ENCODE measurements around the gene ISCA1.

Gene ISCA1

DNA sequence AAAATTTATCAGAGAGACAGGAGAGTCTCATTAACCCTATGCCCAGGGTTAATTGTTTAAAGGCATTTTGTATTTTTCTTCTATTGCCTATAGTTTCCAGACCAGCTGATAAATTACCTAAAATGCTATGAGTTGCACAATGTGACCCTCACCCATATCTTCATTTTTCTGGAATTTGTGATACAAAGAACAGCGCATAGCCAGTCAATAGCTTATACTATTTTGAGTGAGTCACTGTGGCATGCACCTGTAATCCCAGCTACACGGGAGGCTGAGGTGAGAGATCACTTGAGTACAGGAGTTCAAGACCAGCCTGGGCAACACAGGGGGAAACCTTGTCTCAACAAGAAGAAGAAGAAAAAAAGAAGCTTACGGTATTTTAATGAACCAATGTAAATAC, 25.7 kb downstream of the ISCA1 start:
- in situ Hi-C loops (cut with HindIII; ENCODE audit: low pct_ligation_motif_present, low sequenced_read_pairs): no loop called here
- Histone ChIP-seq H3K27ac (no peak overlapping the region), H3K4me3 (ENCODE audit: low read depth, low read length) (no peak overlapping the region), H3K36me3 (replicated peaks) (no peaks in the 10 kb centered on the region), H3K27me3 (replicated peaks) (no peaks in the 10 kb centered on the region)
- DNase-seq: no peak
- TF ChIP-seq, protein P1, sequence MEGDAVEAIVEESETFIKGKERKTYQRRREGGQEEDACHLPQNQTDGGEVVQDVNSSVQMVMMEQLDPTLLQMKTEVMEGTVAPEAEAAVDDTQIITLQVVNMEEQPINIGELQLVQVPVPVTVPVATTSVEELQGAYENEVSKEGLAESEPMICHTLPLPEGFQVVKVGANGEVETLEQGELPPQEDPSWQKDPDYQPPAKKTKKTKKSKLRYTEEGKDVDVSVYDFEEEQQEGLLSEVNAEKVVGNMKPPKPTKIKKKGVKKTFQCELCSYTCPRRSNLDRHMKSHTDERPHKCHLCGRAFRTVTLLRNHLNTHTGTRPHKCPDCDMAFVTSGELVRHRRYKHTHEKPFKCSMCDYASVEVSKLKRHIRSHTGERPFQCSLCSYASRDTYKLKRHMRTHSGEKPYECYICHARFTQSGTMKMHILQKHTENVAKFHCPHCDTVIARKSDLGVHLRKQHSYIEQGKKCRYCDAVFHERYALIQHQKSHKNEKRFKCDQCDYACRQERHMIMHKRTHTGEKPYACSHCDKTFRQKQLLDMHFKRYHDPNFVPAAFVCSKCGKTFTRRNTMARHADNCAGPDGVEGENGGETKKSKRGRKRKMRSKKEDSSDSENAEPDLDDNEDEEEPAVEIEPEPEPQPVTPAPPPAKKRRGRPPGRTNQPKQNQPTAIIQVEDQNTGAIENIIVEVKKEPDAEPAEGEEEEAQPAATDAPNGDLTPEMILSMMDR (IDR thresholded peaks at IDR 0.05; ENCODE audit: low read depth, low read length, missing control alignments): no peak

DNA sequence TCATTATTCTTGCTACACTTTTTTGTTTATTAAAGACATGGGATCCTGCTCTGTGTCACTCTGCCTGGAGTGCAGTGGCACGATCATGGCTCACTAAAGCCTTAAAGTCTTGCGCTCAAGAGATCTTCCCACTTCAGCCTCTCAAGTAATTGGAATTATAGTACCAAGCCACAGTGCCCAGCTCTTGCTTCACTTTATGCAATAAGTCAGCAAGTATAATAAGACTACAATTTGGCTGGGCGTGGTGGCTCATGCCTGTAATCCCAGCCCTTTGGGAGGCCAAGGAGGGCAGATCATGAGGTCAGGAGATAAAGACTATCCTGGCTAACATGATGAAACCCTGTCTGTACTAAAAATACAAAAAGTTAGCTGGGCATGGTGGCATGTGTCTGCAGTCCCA, 28.8 kb downstream of the ISCA1 start:
- in situ Hi-C loops (cut with HindIII; ENCODE audit: low pct_ligation_motif_present, low sequenced_read_pairs): no loop called here
- Histone ChIP-seq H3K4me3 (ENCODE audit: low read depth, low read length) (no peak overlapping the region), H3K27me3 (replicated peaks) (no peaks in the 10 kb centered on the region), H3K27ac (no peak overlapping the region), H3K36me3 (replicated peaks) (no peaks in the 10 kb centered on the region)
- no peak for DNase-seq
- TF ChIP-seq, protein P1 (IDR thresholded peaks at IDR 0.05; ENCODE audit: low read depth, low read length, missing control alignments): no peak

DNA sequence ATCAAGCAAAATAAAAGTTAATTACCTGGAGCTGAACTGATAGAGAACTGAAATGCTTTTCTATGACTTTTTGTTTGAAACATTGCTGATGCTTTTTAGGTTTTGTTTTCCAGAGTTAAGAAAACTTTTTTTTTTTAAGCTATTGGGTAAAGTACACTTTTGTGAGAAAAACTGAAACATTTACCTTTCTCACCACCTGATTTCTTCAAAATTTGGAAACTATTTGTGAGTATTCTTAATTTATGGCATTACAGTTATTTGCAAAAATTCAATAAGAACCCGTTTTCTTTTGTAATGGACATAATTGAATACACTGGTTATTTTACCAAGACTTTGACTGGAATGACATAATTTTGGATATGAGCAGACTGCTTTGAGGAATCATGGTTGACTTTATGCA, 29.5 kb downstream of the ISCA1 start:
- Histone ChIP-seq H3K4me3 (ENCODE audit: low read depth, low read length) (no peak overlapping the region), H3K36me3 (replicated peaks) (no peaks in the 10 kb centered on the region), H3K27ac (no peak overlapping the region), H3K27me3 (replicated peaks) (no peaks in the 10 kb centered on the region)
- DNase-seq: no peak
- in situ Hi-C loops (cut with HindIII; ENCODE audit: low pct_ligation_motif_present, low sequenced_read_pairs): no loop called here
- TF ChIP-seq, protein P1 (IDR thresholded peaks at IDR 0.05; ENCODE audit: low read depth, low read length, missing control alignments): no peak

DNA sequence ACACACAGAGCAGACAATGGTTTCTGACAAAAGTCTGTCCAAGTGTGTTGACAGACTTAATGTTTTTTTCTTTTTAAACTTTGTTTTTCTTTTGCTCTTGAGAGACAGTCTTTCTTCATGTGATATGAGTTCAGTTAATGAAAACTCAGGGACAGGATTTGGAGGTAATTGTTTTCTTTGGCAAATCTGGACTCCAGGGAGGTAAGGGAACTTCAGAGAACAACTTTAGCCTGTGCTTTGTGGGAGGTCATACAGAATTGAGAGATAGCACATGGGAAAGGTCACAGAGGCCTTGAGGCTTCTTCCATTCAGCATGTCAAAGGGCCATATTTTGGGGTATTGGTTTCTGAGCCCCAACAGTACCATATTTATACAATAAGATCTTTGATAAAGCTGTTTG, 32.2 kb downstream of the ISCA1 start:
- H3K4me3 ChIP-seq (ENCODE audit: low read depth, low read length): no peak overlapping the region
- DNase-seq: no peak
- H3K27me3 ChIP-seq (replicated peaks): no peaks in the 10 kb centered on the region
- H3K36me3 ChIP-seq (replicated peaks): no peaks in the 10 kb centered on the region
- in situ Hi-C loops (cut with HindIII; ENCODE audit: low pct_ligation_motif_present, low sequenced_read_pairs): no loop called here
- TF ChIP-seq, protein P1 (IDR thresholded peaks at IDR 0.05; ENCODE audit: low read depth, low read length, missing control alignments): no peak
- no peak overlapping the region for H3K27ac ChIP-seq

DNA sequence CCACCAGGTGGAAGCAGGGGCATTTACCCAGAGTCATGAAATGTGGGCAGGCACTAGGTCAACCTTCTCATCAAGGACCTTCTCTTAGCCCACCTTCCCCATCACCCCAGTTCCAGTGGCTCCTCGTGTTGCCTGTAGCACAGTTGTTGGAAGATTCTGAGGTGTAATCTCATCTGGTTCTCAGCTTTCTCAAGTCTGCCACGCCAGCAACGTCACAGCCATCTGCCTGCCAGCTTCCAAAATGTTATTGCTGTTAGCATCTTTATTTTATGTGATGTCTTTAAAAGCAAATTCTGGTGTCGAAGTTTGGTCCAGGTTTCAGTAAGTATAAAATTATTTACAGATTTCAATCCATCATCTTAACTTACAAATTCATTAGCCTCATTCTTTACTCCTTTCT, 33.6 kb downstream of the ISCA1 start:
- TF ChIP-seq, protein P1 (IDR thresholded peaks at IDR 0.05; ENCODE audit: low read depth, low read length, missing control alignments): no peak
- Histone ChIP-seq H3K27ac (no peak overlapping the region), H3K4me3 (ENCODE audit: low read depth, low read length) (no peak overlapping the region), H3K27me3 (replicated peaks) (no peaks in the 10 kb centered on the region), H3K36me3 (replicated peaks) (no peaks in the 10 kb centered on the region)
- in situ Hi-C loops (cut with HindIII; ENCODE audit: low pct_ligation_motif_present, low sequenced_read_pairs): no loop called here
- DNase-seq: no peak

DNA sequence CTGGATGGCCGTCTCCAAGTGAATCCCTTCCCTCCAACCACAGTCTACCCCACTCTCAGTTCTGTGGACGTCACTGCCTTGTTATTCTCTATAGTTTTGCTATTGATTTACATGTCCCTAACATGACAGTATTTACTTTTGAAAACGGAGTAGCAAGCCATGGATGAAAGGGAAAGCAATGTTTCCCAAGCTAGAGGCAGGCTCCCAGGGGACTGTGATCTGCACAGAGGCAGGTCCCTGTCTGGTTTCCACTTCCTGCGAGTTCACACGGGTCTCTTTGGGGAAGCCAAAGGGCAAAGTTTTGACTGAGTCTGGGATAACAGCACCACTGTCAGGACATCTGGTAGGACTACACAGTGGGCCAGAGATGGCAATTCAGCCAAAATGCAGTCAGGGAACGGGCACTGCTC, 35.6 kb downstream of the ISCA1 start:
- Histone ChIP-seq H3K4me3 (ENCODE audit: low read depth, low read length) (no peak overlapping the region), H3K27me3 (replicated peaks) (no peaks in the 10 kb centered on the region), H3K27ac (no peak overlapping the region), H3K36me3 (replicated peaks) (no peaks in the 10 kb centered on the region)
- TF ChIP-seq, protein P1 (IDR thresholded peaks at IDR 0.05; ENCODE audit: low read depth, low read length, missing control alignments): peak; percentile 34
- in situ Hi-C loops (cut with HindIII; ENCODE audit: low pct_ligation_motif_present, low sequenced_read_pairs): no loop called here
- peak; percentile 41 for DNase-seq

All from brain microvascular endothelial cell (primary cell).